ENCODE results near the gene NAA80.

The NAA80 gene

DNA sequence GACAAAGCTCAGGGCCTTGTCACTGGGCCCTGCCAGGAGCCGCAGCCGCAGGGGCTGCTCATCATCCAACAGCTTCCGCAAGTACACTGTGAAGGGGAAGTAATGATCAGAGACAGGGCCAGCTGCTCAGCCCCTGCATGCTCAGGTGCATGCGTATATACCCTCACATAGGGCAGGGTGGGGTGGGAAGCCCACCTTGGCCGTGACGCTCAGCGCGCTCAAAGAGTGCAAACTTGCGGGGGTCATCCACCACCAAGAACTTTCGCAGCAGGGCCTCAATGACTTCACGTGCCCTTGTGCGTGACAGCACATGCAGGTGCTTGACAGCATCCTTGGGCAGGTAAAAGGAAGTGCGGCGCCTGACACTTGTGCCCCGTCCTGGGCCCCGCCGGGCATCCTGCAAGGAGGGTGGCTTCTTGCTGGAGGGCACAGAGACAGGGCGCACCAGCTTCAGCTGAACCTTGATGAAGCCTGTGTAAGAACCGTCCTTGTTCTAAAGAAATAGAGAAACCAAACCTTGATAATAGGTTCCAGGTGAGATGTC is 32.2 kb upstream of the NAA80 start:
- Histone ChIP-seq H3K27ac (no peak overlapping the region), H3K36me3 (peaks cover 76% of the 10 kb centered on the region), H3K4me3 (no peak overlapping the region), H3K4me1 (peaks cover 55% of the 10 kb centered on the region), H3K27me3 (no peaks in the 10 kb centered on the region), H3K9me3 (no peaks in the 10 kb centered on the region), H3K4me2 (no peak overlapping the region), H4K20me1 (peaks cover 85% of the 10 kb centered on the region), H3K9ac (no peak overlapping the region)
- no peak for TF ChIP-seq Cebpa-rat (IDR thresholded peaks at IDR 0.05)

DNA sequence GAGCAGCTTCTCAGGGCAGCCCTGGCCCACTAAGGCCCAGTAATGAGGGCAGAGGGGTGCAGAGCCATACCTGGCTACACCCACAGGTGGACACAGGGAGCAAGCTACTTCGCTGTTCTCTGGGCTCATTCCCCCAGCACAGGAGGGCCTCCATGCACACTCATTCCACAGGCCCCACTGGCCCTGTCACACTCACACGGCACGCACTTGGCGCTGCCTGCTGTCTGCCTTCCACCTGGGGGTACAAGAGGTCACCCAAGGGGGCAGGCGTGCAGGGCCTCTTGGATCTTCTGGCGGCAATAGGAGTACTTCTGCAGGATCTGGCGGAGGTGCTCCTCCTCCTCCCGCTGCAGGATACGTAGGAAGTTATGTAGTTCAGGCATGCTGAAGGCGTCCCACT is 31.1 kb upstream of the NAA80 start:
- Histone ChIP-seq H3K4me2 (no peak overlapping the region), H3K4me3 (no peak overlapping the region), H3K9ac (no peak overlapping the region), H3K27me3 (no peaks in the 10 kb centered on the region), H4K20me1 (peaks cover 74% of the 10 kb centered on the region), H3K9me3 (no peaks in the 10 kb centered on the region), H3K36me3 (peaks cover 78% of the 10 kb centered on the region), H3K27ac (no peak overlapping the region), H3K4me1 (peaks cover 44% of the 10 kb centered on the region)
- no peak for TF ChIP-seq Cebpa-rat (IDR thresholded peaks at IDR 0.05)

DNA sequence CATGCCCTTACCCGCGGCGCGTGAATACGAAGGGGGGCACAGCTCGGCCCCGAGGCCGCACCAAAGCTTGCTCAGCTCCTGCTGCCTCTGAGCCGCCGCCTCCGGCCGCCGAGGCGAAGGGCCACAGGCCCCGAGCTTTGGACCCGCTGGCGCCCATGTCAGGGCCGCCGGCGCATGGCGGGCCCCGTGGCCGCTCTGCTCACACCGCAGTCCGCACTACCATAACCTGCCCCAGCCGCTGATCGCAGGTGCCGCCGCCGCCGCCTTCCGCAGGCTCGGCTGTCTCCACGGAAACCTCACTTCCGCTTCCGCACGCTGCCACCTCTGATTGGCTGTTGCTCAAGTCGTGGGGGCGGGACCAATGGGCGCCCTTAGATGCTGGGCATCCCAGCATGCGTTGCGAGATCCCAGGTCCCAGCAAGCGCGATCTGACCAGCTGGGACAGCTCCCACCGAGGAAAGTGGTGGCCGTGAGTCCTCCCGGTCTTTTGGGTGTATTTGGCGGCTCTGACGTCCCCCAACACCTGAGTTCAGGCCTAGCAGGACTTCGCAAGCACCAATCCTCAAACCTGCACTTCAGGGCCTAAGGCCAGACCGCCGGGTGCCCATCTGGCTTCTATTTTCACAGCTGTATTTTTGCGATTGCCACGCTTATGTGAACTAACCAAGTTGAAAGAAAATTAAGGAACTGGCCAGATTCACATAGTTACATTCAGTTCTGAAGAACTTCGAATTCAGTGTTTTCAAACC is 28.9 kb upstream of the NAA80 start, which contains the start of gene TUSC2:
TSS of gene TUSC2 (minus strand) at position 281 of the 749 bp plus-strand sequence. CDS start at position 157, 124 bp downstream.
- Histone ChIP-seq H3K9ac (peak within 1 kb of the TSS; percentile 90), H3K36me3 (peaks cover 73% of the 10 kb centered on the region), H3K27ac (peak within 1 kb of the TSS; percentile 87)

DNA sequence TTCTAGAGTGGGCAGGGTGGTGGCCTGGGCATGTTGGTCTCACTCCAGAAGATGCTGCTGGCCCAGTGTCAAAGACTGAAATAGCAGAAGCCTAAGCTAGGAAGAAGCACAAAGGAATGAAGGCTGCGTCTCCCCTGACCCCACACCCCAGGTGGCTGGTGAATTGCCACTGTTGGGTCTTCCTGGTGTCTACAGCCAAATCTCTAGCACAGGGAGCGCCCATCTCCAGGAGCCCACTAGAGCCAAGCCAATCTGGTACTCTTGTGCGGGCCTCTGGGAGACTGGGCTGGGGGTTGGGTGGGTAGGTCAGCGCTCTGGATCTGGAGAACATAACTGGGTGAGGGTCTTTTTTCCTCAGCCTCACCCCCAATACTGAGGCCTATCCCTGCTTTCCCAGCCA is 27.9 kb upstream of the NAA80 start:
- peaks cover 43% of the 10 kb centered on the region for H3K4me1 ChIP-seq
- H3K36me3 ChIP-seq, result peaks cover 63% of the 10 kb centered on the region

More for the DNA sequence above, 28.9 kb upstream of the NAA80 start, which contains the start of gene TUSC2:
- Histone ChIP-seq H3K4me1 (peaks cover 35% of the 10 kb centered on the region), H3K27me3 (no peaks in the 10 kb centered on the region), H3K9me3 (no peaks in the 10 kb centered on the region), H4K20me1 (peaks cover 52% of the 10 kb centered on the region), H3K4me2 (peak within 1 kb of the TSS; percentile 98), H3K4me3 (peak within 1 kb of the TSS; percentile 87)
- no peak for TF ChIP-seq Cebpa-rat (IDR thresholded peaks at IDR 0.05)

DNA sequence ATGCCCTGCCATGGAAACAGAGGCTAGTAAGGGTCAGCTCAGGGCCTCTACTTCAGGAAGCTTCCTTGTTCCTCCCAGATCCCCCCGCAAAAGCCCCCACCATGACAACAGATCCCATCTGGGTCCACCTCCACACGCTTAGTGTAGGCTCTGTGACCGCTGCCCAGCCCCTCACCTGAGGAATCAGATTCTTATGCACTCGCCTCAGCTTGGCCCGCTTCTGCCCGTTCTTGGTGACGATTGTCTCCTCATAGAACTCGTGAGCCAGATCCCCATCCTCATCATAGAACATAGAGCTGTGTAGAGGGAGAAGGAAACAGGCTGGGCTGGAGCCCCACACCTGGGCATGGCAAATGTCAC is 27.0 kb upstream of the NAA80 start:
- Histone ChIP-seq H3K9ac (0 out of 2 replicates have a peak overlapping the region, but pooled peaks have one; percentile 24), H3K4me2 (no peak overlapping the region), H3K36me3 (peaks cover 53% of the 10 kb centered on the region), H3K9me3 (no peaks in the 10 kb centered on the region), H3K27ac (no peak overlapping the region), H4K20me1 (peaks cover 33% of the 10 kb centered on the region), H3K4me3 (no peak overlapping the region), H3K27me3 (no peaks in the 10 kb centered on the region), H3K4me1 (peaks cover 47% of the 10 kb centered on the region)
- TF ChIP-seq Cebpa-rat (IDR thresholded peaks at IDR 0.05), result no peak

More for the DNA sequence above, 27.9 kb upstream of the NAA80 start:
- Histone ChIP-seq H3K4me2 (peak overlapping the region; percentile 98), H3K9ac (peak overlapping the region; percentile 90), H4K20me1 (peaks cover 42% of the 10 kb centered on the region), H3K9me3 (no peaks in the 10 kb centered on the region), H3K4me3 (peak overlapping the region; percentile 87), H3K27ac (peak overlapping the region; percentile 87), H3K27me3 (no peaks in the 10 kb centered on the region)
- TF ChIP-seq Cebpa-rat (IDR thresholded peaks at IDR 0.05), result no peak

DNA sequence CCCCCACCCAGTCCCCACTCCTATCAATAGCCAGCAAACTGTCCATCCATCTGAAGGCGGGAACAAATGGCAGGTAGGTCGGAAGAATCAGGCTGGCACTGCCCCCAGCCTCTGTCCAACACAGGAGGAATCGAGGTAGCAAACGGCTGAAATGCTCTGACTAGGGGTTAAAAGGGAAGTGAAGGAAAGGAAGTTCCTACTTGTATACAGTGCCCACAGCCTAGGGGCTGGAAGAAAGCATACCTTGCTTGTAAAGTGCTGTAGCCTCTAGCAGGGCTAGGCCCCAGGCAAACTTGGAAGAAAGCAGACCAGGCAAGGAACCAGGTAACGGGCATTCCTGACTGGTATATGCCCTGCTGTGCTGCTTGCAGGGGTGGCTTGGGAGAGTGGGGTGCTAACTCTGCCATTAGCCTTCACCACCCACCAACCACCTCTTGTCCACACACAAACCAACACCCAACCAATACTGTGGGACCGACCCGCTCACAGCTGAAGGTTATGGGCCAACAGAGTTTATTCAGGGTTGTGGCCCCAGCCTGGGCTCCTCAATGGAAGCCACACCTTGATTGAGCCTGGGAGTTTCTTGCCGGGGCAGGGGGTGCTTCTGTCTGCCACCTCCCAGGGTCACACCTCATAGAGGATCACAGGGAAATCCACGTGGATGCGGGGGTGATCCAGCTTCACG is 26.4 kb upstream of the NAA80 start:
- TF ChIP-seq Cebpa-rat (IDR thresholded peaks at IDR 0.05), result no peak
- Histone ChIP-seq H3K4me3 (no peak overlapping the region), H3K27ac (no peak overlapping the region), H3K4me1 (peaks cover 47% of the 10 kb centered on the region), H3K9ac (0 out of 2 replicates have a peak overlapping the region, but pooled peaks have one; percentile 24), H3K27me3 (no peaks in the 10 kb centered on the region), H4K20me1 (peaks cover 27% of the 10 kb centered on the region), H3K36me3 (peaks cover 48% of the 10 kb centered on the region), H3K4me2 (no peak overlapping the region), H3K9me3 (no peaks in the 10 kb centered on the region)

DNA sequence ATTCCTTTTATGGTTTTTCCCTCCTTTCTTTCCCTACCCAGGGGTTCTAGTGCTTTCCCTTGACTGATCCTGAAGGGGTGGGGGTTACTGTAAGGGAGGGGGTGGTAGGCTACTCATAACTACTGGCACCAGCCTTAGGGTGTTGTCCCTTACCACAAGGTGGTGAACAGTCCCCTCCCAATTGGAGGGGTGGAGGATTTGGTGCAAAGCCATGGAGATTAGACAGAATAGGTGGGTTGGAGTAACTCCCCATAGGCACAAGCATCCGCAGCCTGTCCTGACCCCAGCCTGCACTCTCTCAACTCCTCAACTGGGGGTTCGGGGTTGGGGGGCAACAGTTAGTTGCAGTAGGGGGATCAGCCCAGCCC is 25.9 kb upstream of the NAA80 start:
- Histone ChIP-seq H3K4me2 (no peak overlapping the region), H4K20me1 (peaks cover 26% of the 10 kb centered on the region), H3K36me3 (peaks cover 43% of the 10 kb centered on the region), H3K9me3 (no peaks in the 10 kb centered on the region), H3K27ac (no peak overlapping the region), H3K4me3 (no peak overlapping the region), H3K27me3 (no peaks in the 10 kb centered on the region), H3K4me1 (peaks cover 52% of the 10 kb centered on the region), H3K9ac (no peak overlapping the region)
- no peak for TF ChIP-seq Cebpa-rat (IDR thresholded peaks at IDR 0.05)

DNA sequence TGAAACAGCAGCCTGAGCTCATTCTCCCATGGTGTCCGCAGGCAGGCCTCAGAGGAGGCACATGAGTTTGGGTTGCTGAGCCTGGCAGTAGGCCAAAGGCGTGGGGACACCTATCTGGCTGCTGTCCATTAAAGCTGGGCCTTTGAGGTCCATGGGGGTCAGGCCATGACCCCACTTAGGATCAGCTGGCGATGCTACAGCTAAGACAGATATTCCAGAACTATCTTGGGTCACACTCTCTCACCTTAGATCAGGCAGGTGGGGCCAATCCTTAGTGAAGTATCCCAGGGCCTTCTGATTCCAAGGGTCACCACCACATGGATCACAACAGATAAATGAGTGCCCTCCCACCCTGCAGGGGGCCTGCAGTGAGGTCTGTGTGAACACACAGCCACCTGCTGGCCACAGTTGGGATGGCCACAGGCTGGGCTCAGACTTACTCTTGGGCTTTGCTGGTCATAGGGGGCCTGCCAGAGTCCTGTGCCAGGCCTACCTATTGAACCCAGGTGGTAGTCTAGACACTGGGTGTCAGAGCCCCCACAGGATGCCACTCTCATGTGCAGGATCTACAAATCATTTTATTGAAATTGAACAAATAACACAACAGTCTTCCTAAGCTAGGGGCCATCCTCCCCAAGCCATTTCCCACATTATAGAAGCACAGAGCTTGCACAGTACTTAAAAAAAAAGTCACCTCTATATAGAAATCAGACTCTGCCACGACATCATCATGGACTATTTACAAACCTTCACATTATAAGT is 25.3 kb upstream of the NAA80 start:
- Histone ChIP-seq H3K4me3 (no peak overlapping the region), H3K27me3 (no peaks in the 10 kb centered on the region), H3K9me3 (no peaks in the 10 kb centered on the region), H3K4me1 (peaks cover 57% of the 10 kb centered on the region), H4K20me1 (peaks cover 26% of the 10 kb centered on the region), H3K27ac (no peak overlapping the region), H3K4me2 (no peak overlapping the region), H3K9ac (no peak overlapping the region), H3K36me3 (peaks cover 43% of the 10 kb centered on the region)
- TF ChIP-seq Cebpa-rat (IDR thresholded peaks at IDR 0.05), result no peak

DNA sequence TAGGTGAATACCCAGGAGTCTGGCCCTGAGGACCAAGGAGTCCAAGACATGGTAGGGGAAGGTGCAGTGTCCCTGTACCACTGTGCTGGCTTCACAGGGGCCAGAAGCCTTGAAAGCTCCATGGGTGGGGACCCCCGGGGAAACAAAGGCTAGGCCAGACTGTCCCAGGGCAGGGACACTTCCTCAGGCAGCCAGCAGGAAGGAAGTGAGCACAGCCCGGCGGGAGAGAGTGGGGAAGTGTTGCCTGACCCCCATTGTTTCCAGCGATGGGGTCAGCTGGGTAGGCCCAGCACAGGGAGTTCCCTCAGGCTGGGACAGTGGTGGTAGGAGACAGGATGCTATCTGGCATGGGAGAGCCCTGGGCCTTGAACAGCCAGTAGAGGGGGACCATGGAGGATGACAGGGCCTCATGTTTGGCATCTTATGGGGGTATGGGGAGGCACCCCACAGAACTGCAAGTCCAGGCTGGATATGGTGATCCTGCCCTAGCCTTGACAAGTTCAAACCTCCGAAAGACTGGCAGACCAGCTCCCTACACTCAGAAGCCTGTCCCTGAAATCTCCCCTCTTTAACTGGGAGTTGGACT is 24.5 kb upstream of the NAA80 start:
- H3K4me2 ChIP-seq, result peak overlapping the region; percentile 33
- H3K9me3 ChIP-seq, result no peaks in the 10 kb centered on the region
- peak overlapping the region; percentile 48 for H3K27ac ChIP-seq
- H4K20me1 ChIP-seq, result peaks cover 31% of the 10 kb centered on the region
- peaks cover 61% of the 10 kb centered on the region for H3K4me1 ChIP-seq
- no peak for TF ChIP-seq Cebpa-rat (IDR thresholded peaks at IDR 0.05)
- peaks cover 45% of the 10 kb centered on the region for H3K36me3 ChIP-seq
- no peaks in the 10 kb centered on the region for H3K27me3 ChIP-seq
- no peak overlapping the region for H3K4me3 ChIP-seq
- no peak overlapping the region for H3K9ac ChIP-seq

All from BLaER1 (cell line).